ENCODE results near the gene RPL22.
A peak's percentile ranks its signal among the peaks of the same experiment; 100 is the strongest.

RPL22 gene

GRCh38 chr1:6185151-6185550, 14.2 kb downstream of the RPL22 start:
- DNase-seq (ENCODE audit: insufficient read length, low spot score) (no peak), FAIRE-seq (no peak)
- TF ChIP-seq POLR2A (IDR thresholded peaks at IDR 0.05; ENCODE audit: low read depth, low read length), result no peak; the same call in 1 of the 2 replicates
- TF ChIP-seq PAX5 (IDR thresholded peaks at IDR 0.05; ENCODE audit: insufficient read depth, low read length, severe bottlenecking), result no peak
- TF ChIP-seq SPI1 (IDR thresholded peaks at IDR 0.05; ENCODE audit: low read depth, low read length), result no peak
- no peak for TF ChIP-seq TAF1 (IDR thresholded peaks at IDR 0.05; ENCODE audit: low read depth, low read length)
- TF ChIP-seq POLR2AphosphoS5 (IDR thresholded peaks at IDR 0.05; ENCODE audit: low read depth, low read length), result no peak
- TF ChIP-seq POU2F2 (IDR thresholded peaks at IDR 0.05; ENCODE audit: low read depth, low read length), result no peak

DNA sequence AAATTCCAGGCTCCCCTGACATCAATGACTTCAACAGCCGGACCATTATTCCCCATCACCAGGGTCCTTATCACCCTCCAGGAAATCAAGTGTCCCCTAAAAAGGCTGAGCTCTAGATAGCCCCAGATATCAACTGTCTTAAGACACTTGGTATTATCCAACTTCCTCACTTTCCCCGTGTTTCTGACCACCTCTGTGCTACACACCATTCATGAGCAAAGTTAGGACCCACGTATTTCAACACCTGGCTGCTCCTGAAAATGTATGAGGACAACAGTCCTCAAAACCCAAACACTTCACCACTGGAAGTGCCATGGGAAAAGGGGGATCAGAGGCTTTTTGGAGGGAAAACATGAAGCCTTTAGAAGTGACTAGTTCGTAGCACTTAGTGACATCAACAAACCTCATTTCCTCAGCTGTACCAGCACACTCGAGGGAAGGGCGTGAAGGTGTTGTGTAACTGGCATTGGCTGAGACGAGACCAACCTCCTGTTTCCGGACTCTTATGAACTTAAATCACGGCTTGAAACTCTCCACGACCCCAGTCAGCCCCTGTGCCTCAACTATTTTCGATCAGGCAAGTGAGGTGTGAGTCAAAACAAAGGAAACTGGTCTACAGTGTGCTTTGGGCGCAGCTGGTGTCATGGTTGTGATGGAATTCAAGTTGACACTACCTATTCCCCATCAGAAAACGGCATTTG, 15.2 kb downstream of the RPL22 start:
- DNase-seq (ENCODE audit: insufficient read length, low spot score), result no peak
- peak; percentile 36; the same call in 1 of the 2 replicates for TF ChIP-seq POLR2A (IDR thresholded peaks at IDR 0.05; ENCODE audit: low read depth, low read length)
- TF ChIP-seq TAF1 (IDR thresholded peaks at IDR 0.05; ENCODE audit: low read depth, low read length), result no peak
- TF ChIP-seq POLR2AphosphoS5 (IDR thresholded peaks at IDR 0.05; ENCODE audit: low read depth, low read length), result 0 out of 2 replicates have a peak, but pooled peaks have one; percentile 32
- FAIRE-seq, result peak; percentile 45

- DNase-seq (ENCODE audit: insufficient read length, low spot score), result no peak
- FAIRE-seq, result peak; percentile 54
- TF ChIP-seq POLR2AphosphoS5 (IDR thresholded peaks at IDR 0.05; ENCODE audit: low read depth, low read length), result 0 out of 2 replicates have a peak, but pooled peaks have one; percentile 48
- TF ChIP-seq POLR2A (IDR thresholded peaks at IDR 0.05; ENCODE audit: low read depth, low read length), result no peak
Observed at GRCh38 chr1:6183520-6183989, 15.8 kb downstream of the RPL22 start.

GRCh38 chr1:6181347-6181770, 18.0 kb downstream of the RPL22 start:
- DNase-seq (ENCODE audit: insufficient read length, low spot score) (no peak), FAIRE-seq (no peak)

DNA sequence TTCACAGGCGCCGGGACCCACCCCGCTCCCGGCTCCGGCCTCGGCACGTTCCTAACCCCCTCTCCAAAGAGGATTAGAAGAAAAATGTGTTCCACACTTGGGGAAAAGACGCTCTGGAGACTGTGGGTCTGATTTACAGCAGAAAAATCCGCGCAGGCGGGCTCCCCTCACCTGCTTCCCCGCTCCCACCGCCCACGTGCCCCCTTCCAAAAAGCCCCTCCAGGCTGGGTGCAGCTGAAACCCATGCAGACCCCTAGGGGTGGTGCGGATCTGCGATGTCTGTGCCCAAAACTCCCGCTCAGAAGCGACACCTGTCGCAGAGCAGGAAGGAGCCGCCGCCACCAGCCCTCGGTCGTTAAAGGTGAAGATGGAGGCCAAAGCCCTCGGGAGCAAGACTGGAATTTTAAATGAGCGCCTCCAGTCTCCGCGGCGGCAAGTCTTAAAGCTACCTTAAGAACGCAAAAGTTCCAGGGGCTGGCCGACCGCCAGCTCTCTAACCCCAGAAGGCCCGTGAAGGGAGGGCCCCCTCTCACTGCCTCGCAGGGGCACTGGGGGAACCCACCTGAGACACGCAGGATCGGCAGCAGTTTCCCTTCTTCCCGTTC, 18.6 kb downstream of the RPL22 start:
- TF ChIP-seq POU2F2 (IDR thresholded peaks at IDR 0.05; ENCODE audit: low read depth, low read length) (no peak), TAF1 (IDR thresholded peaks at IDR 0.05; ENCODE audit: low read depth, low read length) (no peak), SPI1 (IDR thresholded peaks at IDR 0.05; ENCODE audit: low read depth, low read length) (no peak)
- DNase-seq (ENCODE audit: insufficient read length, low spot score) (no peak), FAIRE-seq (no peak)

More at GRCh38 chr1:6181347-6181770, 18.0 kb downstream of the RPL22 start:
- TF ChIP-seq POLR2AphosphoS5 (IDR thresholded peaks at IDR 0.05; ENCODE audit: low read depth, low read length) (no peak), SPI1 (IDR thresholded peaks at IDR 0.05; ENCODE audit: low read depth, low read length) (no peak), POU2F2 (IDR thresholded peaks at IDR 0.05; ENCODE audit: low read depth, low read length) (no peak), PAX5 (IDR thresholded peaks at IDR 0.05; ENCODE audit: insufficient read depth, low read length, severe bottlenecking) (no peak), POLR2A (IDR thresholded peaks at IDR 0.05; ENCODE audit: low read depth, low read length) (no peak), TAF1 (IDR thresholded peaks at IDR 0.05; ENCODE audit: low read depth, low read length) (no peak)

DNA sequence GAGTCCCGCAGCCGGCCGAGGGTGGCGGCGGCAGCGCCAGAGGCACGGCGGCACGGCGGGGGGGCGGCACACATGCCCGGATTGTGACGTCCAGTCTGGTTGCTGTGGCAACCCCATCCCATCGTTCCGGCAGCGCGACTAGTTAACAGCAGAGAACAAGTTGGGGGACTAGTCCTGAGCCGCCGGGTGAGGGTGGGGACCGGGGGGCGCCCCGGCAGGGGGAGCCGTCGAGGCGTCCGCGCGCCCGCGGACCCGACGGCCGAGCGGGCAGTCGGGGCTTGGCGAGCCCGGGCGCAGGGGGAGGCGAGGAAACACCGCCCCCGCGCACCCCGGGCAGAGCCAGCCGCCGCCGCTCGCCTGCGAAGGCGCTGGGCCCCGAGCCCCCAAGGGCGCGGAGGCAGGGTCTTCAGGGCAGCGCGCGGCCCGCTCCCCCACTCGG, 19.1 kb downstream of the RPL22 start, which contains the start of gene CHD5:
TSS of gene CHD5 (minus strand) at position 54 of the 439 bp plus-strand sequence. CDS start 298 bp downstream, outside the sequence.
- DNase-seq (ENCODE audit: insufficient read length, low spot score) (no peak), FAIRE-seq (no peak)
- TF ChIP-seq SPI1 (IDR thresholded peaks at IDR 0.05; ENCODE audit: low read depth, low read length) (no peak), PAX5 (IDR thresholded peaks at IDR 0.05; ENCODE audit: insufficient read depth, low read length, severe bottlenecking) (no peak), POU2F2 (IDR thresholded peaks at IDR 0.05; ENCODE audit: low read depth, low read length) (no peak), TAF1 (IDR thresholded peaks at IDR 0.05; ENCODE audit: low read depth, low read length) (no peak), POLR2A (IDR thresholded peaks at IDR 0.05; ENCODE audit: low read depth, low read length) (no peak), POLR2AphosphoS5 (IDR thresholded peaks at IDR 0.05; ENCODE audit: low read depth, low read length) (no peak)

DNA sequence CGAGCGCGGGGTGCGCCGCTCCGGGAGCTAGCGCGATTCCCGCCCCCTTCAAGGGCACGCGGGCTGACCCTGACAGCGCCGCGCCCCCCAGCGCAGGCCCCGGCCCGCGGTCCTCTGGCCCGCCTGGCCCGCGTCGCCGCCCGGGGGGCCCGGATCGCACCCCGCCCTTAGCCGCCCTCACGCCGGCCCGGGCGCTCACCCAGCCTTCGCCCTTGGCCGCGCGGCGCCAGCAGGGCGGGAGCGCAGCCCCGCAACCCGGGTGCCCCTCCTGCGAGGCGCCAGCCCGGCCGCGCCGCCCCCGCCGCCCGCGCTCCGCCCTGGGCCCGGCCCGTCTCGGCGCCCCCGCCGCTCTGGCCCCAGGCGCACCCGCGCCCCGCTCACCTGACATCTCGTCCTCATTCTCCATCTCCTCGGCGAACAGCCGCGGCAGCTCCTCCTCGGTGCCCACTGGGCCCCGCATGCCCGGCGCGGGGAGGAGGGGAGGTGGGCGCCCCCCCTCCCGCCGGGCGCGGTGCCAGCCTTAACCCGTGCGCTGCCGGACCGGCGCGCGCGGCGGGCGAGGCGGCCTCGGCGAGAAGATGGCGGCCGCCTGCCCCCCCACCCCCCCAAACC, 19.7 kb downstream of the RPL22 start:
- DNase-seq (ENCODE audit: insufficient read length, low spot score) (no peak), FAIRE-seq (no peak)
- TF ChIP-seq PAX5 (IDR thresholded peaks at IDR 0.05; ENCODE audit: insufficient read depth, low read length, severe bottlenecking), result no peak
- no peak for TF ChIP-seq POLR2AphosphoS5 (IDR thresholded peaks at IDR 0.05; ENCODE audit: low read depth, low read length)
- TF ChIP-seq POLR2A (IDR thresholded peaks at IDR 0.05; ENCODE audit: low read depth, low read length), result no peak
- no peak for TF ChIP-seq SPI1 (IDR thresholded peaks at IDR 0.05; ENCODE audit: low read depth, low read length)
- TF ChIP-seq POU2F2 (IDR thresholded peaks at IDR 0.05; ENCODE audit: low read depth, low read length), result no peak
- TF ChIP-seq TAF1 (IDR thresholded peaks at IDR 0.05; ENCODE audit: low read depth, low read length), result no peak

DNA sequence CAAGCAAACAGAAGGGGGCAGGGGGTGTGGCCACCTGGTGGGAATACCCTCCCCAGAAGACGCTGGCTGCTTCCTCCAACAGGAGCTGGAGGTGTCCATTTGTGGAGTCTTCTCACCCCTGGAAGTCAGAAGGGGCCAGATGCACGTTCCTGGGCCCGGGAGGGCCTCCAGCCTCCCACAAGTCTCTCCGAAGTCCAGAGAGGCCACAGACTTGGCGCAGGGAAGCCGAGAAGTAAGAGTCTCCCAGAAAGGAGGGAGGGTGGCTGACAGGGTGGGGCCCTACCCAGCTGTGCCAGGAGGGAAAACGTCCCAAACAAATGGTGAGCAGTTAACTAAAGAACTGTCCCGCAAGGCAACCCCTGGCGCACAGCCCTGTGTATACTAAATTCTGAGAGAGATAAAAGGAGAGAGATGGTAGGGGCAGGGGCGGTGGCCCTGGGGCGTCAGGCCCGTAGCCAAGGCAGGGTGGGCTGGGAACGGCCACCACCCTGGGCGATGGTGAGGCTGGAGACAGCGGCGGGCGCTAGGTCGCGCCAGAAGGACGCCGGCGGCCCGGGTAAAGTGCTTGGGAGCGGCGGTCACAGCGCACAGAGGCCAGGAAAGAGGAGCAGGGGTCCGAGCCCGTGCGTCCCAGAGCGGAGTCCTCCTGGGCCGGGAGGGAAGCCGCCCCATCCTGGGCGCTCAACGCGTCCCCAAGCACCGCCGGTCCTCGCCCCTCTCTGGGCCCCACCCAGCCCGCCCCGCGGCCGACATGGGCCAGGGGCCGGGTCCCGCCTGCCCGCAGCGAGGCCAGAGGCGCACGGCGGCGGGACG, 20.4 kb downstream of the RPL22 start:
- TF ChIP-seq TAF1 (IDR thresholded peaks at IDR 0.05; ENCODE audit: low read depth, low read length), result no peak
- TF ChIP-seq POLR2AphosphoS5 (IDR thresholded peaks at IDR 0.05; ENCODE audit: low read depth, low read length), result no peak
- TF ChIP-seq PAX5 (IDR thresholded peaks at IDR 0.05; ENCODE audit: insufficient read depth, low read length, severe bottlenecking), result no peak
- TF ChIP-seq POLR2A (IDR thresholded peaks at IDR 0.05; ENCODE audit: low read depth, low read length), result no peak
- FAIRE-seq (no peak), DNase-seq (ENCODE audit: insufficient read length, low spot score) (no peak)
